IMR-90 (cell line): ENCODE measurements around the gene HDGF. TPM values are rescaled to one million over a fixed set of nuclear protein-coding genes. Genes with fewer than 3 reads are reported as not detected.

ENCODE experiments used
- ATAC-seq: fragments of 200-7000 bp; cut with Tn5 transposase; 2 replicates; pipeline ENCODE4 v1.9.1; 2020; ENCODE audit warnings: low read depth, mild to moderate bottlenecking, moderate library complexity
- BruUV-seq: library from RNA; stranded (reverse); fragments of 400-500 nt; replicated peaks from 2 replicates; lab custom pipeline; 2021; lab: Mats Ljungman, UMichigan
- CTCF ChIA-PET: fragments of 300-600 bp; formaldehyde crosslinking; extraction: SDS; loops from one replicate; lab custom pipeline; 2021; ENCODE audit warnings: antibody characterized with exemption; lab: Yijun Ruan, JAX
- POLR2A ChIA-PET: fragments of 300-600 bp; sonication (Branson Sonifier 250); formaldehyde crosslinking; loops from one replicate; lab custom pipeline; 2022; ENCODE audit warnings: antibody characterized with exemption; ENCODE audit not compliant: unreplicated experiment; lab: Charles Lee
- DNase-seq: peaks from one replicate; pipeline ENCODE4 v3.0.0; 2013
- H2AFZ ChIP-seq: replicated peaks from 2 replicates; pipeline ENCODE3; 2013; ENCODE audit warnings: low read length, mild to moderate bottlenecking; ENCODE audit not compliant: poor library complexity
- H2AK5ac ChIP-seq: 2 replicates; pipeline ENCODE4 v1.6.1; 2013; ENCODE audit warnings: low read depth, low read length, inconsistent platforms
- H2AK9ac ChIP-seq: replicated peaks from 2 replicates; pipeline ENCODE3; 2013; ENCODE audit warnings: mild to moderate bottlenecking, low read depth, low read length, moderate library complexity; ENCODE audit not compliant: poor library complexity
- H2BK120ac ChIP-seq: 2 replicates; pipeline ENCODE4 v1.6.1; 2013; ENCODE audit warnings: low read depth, low read length, inconsistent platforms
- H2BK15ac ChIP-seq: 3 replicates; pipeline ENCODE4 v1.6.1; 2013; ENCODE audit warnings: low read depth, low read length, inconsistent platforms
- H2BK20ac ChIP-seq: 2 replicates; pipeline ENCODE4 v1.6.1; 2013; ENCODE audit warnings: low read depth, mild to moderate bottlenecking, inconsistent platforms, low read length, moderate library complexity
- H2BK5ac ChIP-seq: 2 replicates; pipeline ENCODE4 v1.6.1; 2013; ENCODE audit warnings: mild to moderate bottlenecking, low read depth, low read length, inconsistent platforms; ENCODE audit not compliant: poor library complexity, severe bottlenecking
- H3K14ac ChIP-seq: replicated peaks from 2 replicates; pipeline ENCODE4 v1.6.1; 2013; ENCODE audit warnings: low read depth, low read length, inconsistent platforms
- H3K18ac ChIP-seq: 2 replicates; pipeline ENCODE4 v1.6.1; 2013; ENCODE audit warnings: low read depth, low read length, control low read depth
- H3K23ac ChIP-seq: 2 replicates; pipeline ENCODE4 v1.6.1; 2013; ENCODE audit warnings: low read depth, low read length, inconsistent platforms
- H3K27ac ChIP-seq: 2 replicates; pipeline ENCODE4 v1.5.1; 2013; ENCODE audit warnings: mild to moderate bottlenecking, control low read depth, low read length; ENCODE audit not compliant: insufficient read depth
- H3K27me3 ChIP-seq: 2 replicates; pipeline ENCODE4 v1.6.1; 2013; ENCODE audit warnings: low read length; ENCODE audit not compliant: control insufficient read depth, insufficient read depth
- H3K36me3 ChIP-seq: 2 replicates; pipeline ENCODE4 v1.6.1; 2013; ENCODE audit warnings: low read length, mixed read lengths; ENCODE audit not compliant: control insufficient read depth, insufficient read depth
- H3K4ac ChIP-seq: 2 replicates; pipeline ENCODE4 v1.6.1; 2013; ENCODE audit warnings: low read depth, low read length, inconsistent platforms
- H3K4me1 ChIP-seq: 2 replicates; pipeline ENCODE4 v1.6.1; 2013; ENCODE audit warnings: low read length, mixed read lengths; ENCODE audit not compliant: control insufficient read depth, insufficient read depth
- H3K4me2 ChIP-seq: 2 replicates; pipeline ENCODE4 v1.6.1; 2013; ENCODE audit warnings: low read depth, mild to moderate bottlenecking, control low read depth, low read length, moderate library complexity
- H3K4me3 ChIP-seq: 2 replicates; pipeline ENCODE4 v1.5.1; 2013; ENCODE audit warnings: low read depth, mild to moderate bottlenecking, control low read depth, low read length, moderate library complexity; ENCODE audit not compliant: insufficient read depth
- H3K56ac ChIP-seq: 2 replicates; pipeline ENCODE4 v1.6.1; 2013; ENCODE audit warnings: low read length, inconsistent platforms; ENCODE audit not compliant: insufficient read depth; ENCODE audit errors: extremely low read depth
- H3K79me1 ChIP-seq, 2 experiments: 2 replicates each; pipeline ENCODE4 v1.6.1; 2013; ENCODE audit warnings: low read length in 2 of 2, inconsistent platforms in 1 of 2, low read depth in 1 of 2
- H3K9ac ChIP-seq: 2 replicates; pipeline ENCODE4 v1.6.1; 2013; ENCODE audit warnings: low read depth, low read length, control low read depth
- H3K9me1 ChIP-seq: 2 replicates; pipeline ENCODE4 v1.6.1; 2013; ENCODE audit warnings: low read length, inconsistent platforms; ENCODE audit not compliant: insufficient read depth
- H3K9me3 ChIP-seq: 2 replicates; pipeline ENCODE4 v1.6.1; 2013; ENCODE audit warnings: low read length; ENCODE audit not compliant: control insufficient read depth, insufficient read depth
- H4K20me1 ChIP-seq: 2 replicates; pipeline ENCODE4 v1.6.1; 2013; ENCODE audit warnings: low read length, inconsistent platforms; ENCODE audit not compliant: insufficient read depth
- H4K5ac ChIP-seq: 2 replicates; pipeline ENCODE4 v1.6.1; 2013; ENCODE audit warnings: mild to moderate bottlenecking, low read depth, low read length, control low read depth
- H4K8ac ChIP-seq, 2 experiments: 2 replicates each; pipeline ENCODE4 v1.6.1; 2013; ENCODE audit warnings: low read depth in 2 of 2, low read length in 2 of 2, control low read depth in 1 of 2, inconsistent platforms in 1 of 2
- H4K91ac ChIP-seq: 2 replicates; pipeline ENCODE4 v1.6.1; 2013; ENCODE audit warnings: low read depth, low read length, inconsistent platforms; ENCODE audit not compliant: insufficient read depth
- CEBPB ChIP-seq: IDR thresholded peaks from 2 replicates; pipeline ENCODE4 v1.6.1; 2012; ENCODE audit warnings: low read depth, low read length, improper control_type of control experiment
- WGBS, 2 experiments: methylation state at CpG; one replicate each; pipeline versions ENCODE4 v1.1.5 to v1.1.7; 2013; ENCODE audit warnings: missing lambda C conversion rate in 2 of 2; ENCODE audit not compliant: insufficient read length in 1 of 2; ENCODE audit errors: extremely low coverage in 2 of 2; 5-methylcytosine and 5-hydroxymethylcytosine counted together
- dilution Hi-C: fragments of 300-500 bp; cut with HindIII; formaldehyde crosslinking; loops from one replicate; pipeline ENCODE4 v1.14.3; 2018; ENCODE audit warnings: low sequenced_read_pairs; ENCODE audit not compliant: unreplicated experiment
- in situ Hi-C: fragments of 300-500 bp; cut with MboI; formaldehyde crosslinking; loops from 3 replicates; pipeline ENCODE4 v1.14.3; 2019; ENCODE audit warnings: low sequenced_read_pairs, inconsistent platforms, mixed read lengths
- intact Hi-C: fragments of 100-400 bp; cut with micrococcal nuclease; formaldehyde crosslinking; loops from 2 replicates; pipeline ENCODE4 v1.10.0; 2022
- polyA plus RNA-seq, 3 experiments: library from polyadenylated mRNA; depleted of rRNA; stranded (reverse); fragments of >200 nt; gene quantifications; 2 replicates each; pipeline ENCODE4 v1.2.3, GENCODE V29; 2012; ENCODE audit warnings: low replicate concordance in 1 of 3
- total RNA-seq: library from RNA; depleted of rRNA; stranded (reverse); fragments of >200 nt; gene quantifications from 2 replicates; pipeline ENCODE4 v1.2.3, GENCODE V29; 2012
- TF ChIP-seq, protein P1 (sequence below): fragments of 150-350 bp; IDR thresholded peaks from 2 replicates; pipeline ENCODE4 v1.6.1; 2017; ENCODE audit warnings: mild to moderate bottlenecking, antibody characterized with exemption, low read length, low read depth

Gene HDGF
- total and polyA plus RNA-seq, 2 of the 4 experiments (the other 2 are of a cell fraction), result 94.6 to 123 TPM

DNA sequence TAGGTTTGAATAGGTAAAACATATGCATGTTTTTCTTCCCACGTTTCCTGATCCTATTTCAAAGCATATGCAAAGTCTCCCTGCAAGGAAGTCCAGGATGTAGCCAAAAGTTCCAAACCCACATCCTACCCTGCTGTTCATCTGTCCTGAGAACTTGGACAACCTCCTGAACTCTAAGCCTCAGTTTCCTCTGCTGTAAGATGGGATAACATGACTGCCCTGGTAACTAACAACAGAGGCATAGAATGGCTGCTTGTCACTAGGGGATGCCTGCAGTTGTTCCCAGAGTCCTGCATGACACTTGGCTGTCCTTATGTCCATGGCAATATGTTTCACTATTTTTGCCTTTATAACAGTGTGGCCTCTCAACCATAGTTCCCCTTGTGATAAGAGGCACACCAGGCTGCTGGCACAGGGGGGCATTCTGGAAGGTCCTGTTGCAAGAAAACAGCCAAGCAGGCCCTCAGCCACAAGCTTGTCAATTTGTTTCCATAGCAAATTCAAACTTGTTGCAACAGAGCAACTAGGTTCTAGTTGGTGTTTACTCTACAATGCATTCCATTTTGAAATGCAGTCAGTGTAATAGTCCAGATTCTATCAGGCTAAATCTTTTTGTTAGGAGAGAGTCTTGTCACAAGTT, 1.5 kb upstream of the HDGF start:
- Histone ChIP-seq H3K4me2 (peak overlapping the region; percentile 90), H3K9me3 (no peaks in the 10 kb centered on the region), H2BK20ac (no peak overlapping the region), H3K18ac (peak overlapping the region; percentile 45; the same call in 1 of the 2 replicates), H4K5ac (peak overlapping the region; percentile 29; the same call in 1 of the 2 replicates), H3K4me3 (peak overlapping the region; percentile 1), H4K20me1 (no peaks in the 10 kb centered on the region), H3K36me3 (no peaks in the 10 kb centered on the region), H4K91ac (peak overlapping the region; percentile 19; the same call in 1 of the 2 replicates), H3K9ac (peak overlapping the region; percentile 39; the same call in 1 of the 2 replicates), H3K56ac (no peak overlapping the region), H2BK15ac (peak overlapping the region; percentile 30; the same call in 1 of the 3 replicates), H3K79me1 (peaks cover 10 to 41% of the 10 kb centered on the region in 2 experiments), H3K4ac (peak overlapping the region; percentile 47), H2BK5ac (peak overlapping the region; percentile 22), H3K27me3 (no peaks in the 10 kb centered on the region), H3K27ac (peak overlapping the region; percentile 56; the same call in 1 of the 2 replicates), H2AK9ac (no peak overlapping the region), H3K14ac (peak overlapping the region; percentile 14; the same call in 1 of the 2 replicates), H4K8ac (peak overlapping the region in 1 of 2 experiments; percentile 9; a peak in 1 of 4 replicates), H3K4me1 (peaks cover 23% of the 10 kb centered on the region), H3K23ac (peak overlapping the region; percentile 79), H3K9me1 (0 out of 2 replicates have a peak, but pooled peaks cover 11% of the 10 kb centered on the region), H2AK5ac (peak overlapping the region; percentile 52; the same call in 1 of the 2 replicates), H2AFZ (no peak overlapping the region), H2BK120ac (no peak overlapping the region)
- CTCF ChIA-PET, result interaction anchor here (1.0 kb wide), 1 partner anchor 14 kb away, joined by 3 read pairs; no protein-coding TSS in a partner anchor
- 20% methylated on average over 1 of the region's 1 CpG; no CpG with 5 or more reads in 1 of the 2 experiments for WGBS, 2 experiments
- intact Hi-C loops (loop anchor here (2.0 kb wide), 1 partner anchor 14 kb away; the partner anchor contains the start of gene PRCC), in situ Hi-C loops (no loop called here), dilution Hi-C loops (no loop called here)
- ATAC-seq (no peak), DNase-seq (peak; percentile 64)
- TF ChIP-seq CEBPB, result peak; percentile 82
- TF ChIP-seq, protein P1, sequence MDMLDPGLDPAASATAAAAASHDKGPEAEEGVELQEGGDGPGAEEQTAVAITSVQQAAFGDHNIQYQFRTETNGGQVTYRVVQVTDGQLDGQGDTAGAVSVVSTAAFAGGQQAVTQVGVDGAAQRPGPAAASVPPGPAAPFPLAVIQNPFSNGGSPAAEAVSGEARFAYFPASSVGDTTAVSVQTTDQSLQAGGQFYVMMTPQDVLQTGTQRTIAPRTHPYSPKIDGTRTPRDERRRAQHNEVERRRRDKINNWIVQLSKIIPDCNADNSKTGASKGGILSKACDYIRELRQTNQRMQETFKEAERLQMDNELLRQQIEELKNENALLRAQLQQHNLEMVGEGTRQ, result no peak
- no TSS peak for BruUV-seq
- POLR2A ChIA-PET, result no interaction called here
